SK-N-SH (cell line): ENCODE results near the gene RABEPK. TPM values are rescaled to one million over a fixed set of nuclear protein-coding genes. Genes with fewer than 3 reads are reported as not detected.

Experiments
- CTCF ChIA-PET: fragments of 300-600, 350-600 bp; formaldehyde crosslinking; extraction: SDS; loops from one replicate; lab custom pipeline; 2021; lab: Yijun Ruan, JAX
- POLR2A ChIA-PET: fragments of 350-600 bp; sonication (Branson Sonifier 250); formaldehyde crosslinking; extraction: SDS; loops from one replicate; lab custom pipeline; 2020; ENCODE audit warnings: antibody characterized with exemption, inconsistent platforms; lab: Yijun Ruan, JAX
- DNase-seq: peaks from one replicate; pipeline ENCODE4 v3.0.0; 2012
- H2AFZ ChIP-seq: fragments of 200-600 bp; sonication (generic); 2 replicates; pipeline ENCODE4 v1.8.1; 2016; ENCODE audit warnings: antibody characterized with exemption, mild to moderate bottlenecking, low read depth
- H3F3A ChIP-seq: fragments of 200-600 bp; sonication (generic); replicated peaks from 2 replicates; pipeline ENCODE3; 2016; ENCODE audit warnings: antibody characterized with exemption, mild to moderate bottlenecking; ENCODE audit not compliant: insufficient read depth
- H3K27ac ChIP-seq, 2 experiments: fragments of 200-500 bp in 1 of 2; fragments of 200-600 bp in 1 of 2; sonication (Bioruptor generic) in 1 of 2; sonication (generic), shearing (Covaris generic) in 1 of 2; 2 replicates each; pipeline versions ENCODE4 v1.5.1 to v1.6.1; 2014 to 2016; ENCODE audit warnings: low read depth in 2 of 2, inconsistent platforms in 1 of 2, low read length in 1 of 2, mild to moderate bottlenecking in 1 of 2, mixed read lengths in 1 of 2
- H3K27me3 ChIP-seq: fragments of 200-600 bp; sonication (generic), shearing (Covaris generic); 2 replicates; pipeline ENCODE4 v1.6.1; 2016; ENCODE audit warnings: mixed run types; ENCODE audit not compliant: insufficient read depth
- H3K36me3 ChIP-seq, 2 experiments: fragments of 200-500 bp in 1 of 2; fragments of 200-600 bp in 1 of 2; sonication (Bioruptor generic) in 1 of 2; sonication (generic) in 1 of 2; replicated peaks in 1 of 2; 2 replicates each; pipeline versions ENCODE3 to v1.5.1; 2014 to 2016; ENCODE audit warnings: low read length in 1 of 2, mild to moderate bottlenecking in 1 of 2; ENCODE audit not compliant: insufficient read depth in 2 of 2, control insufficient read depth in 1 of 2
- H3K4me1 ChIP-seq, 2 experiments: fragments of 200-500 bp in 1 of 2; fragments of 200-600 bp in 1 of 2; sonication (Bioruptor generic) in 1 of 2; sonication (generic), shearing (Covaris generic) in 1 of 2; 2 replicates each; pipeline versions ENCODE4 v1.5.1 to v1.6.1; 2014 to 2016; ENCODE audit warnings: low read depth in 1 of 2, low read length in 1 of 2, mixed run types in 1 of 2; ENCODE audit not compliant: insufficient read depth in 2 of 2, control insufficient read depth in 1 of 2
- H3K4me2 ChIP-seq: fragments of 200-600 bp; sonication (generic), shearing (Covaris generic); 2 replicates; pipeline ENCODE4 v1.6.1; 2017; ENCODE audit warnings: mixed run types
- H3K4me3 ChIP-seq, 2 experiments: fragments of 200-500 bp in 1 of 2; fragments of 200-600 bp in 1 of 2; sonication (Bioruptor generic) in 1 of 2; sonication (generic), shearing (Covaris generic) in 1 of 2; 2 replicates each; pipeline versions ENCODE4 v1.5.1 to v1.8.1; 2014 to 2016; ENCODE audit warnings: low read depth in 2 of 2, inconsistent platforms in 1 of 2, low read length in 1 of 2, mild to moderate bottlenecking in 1 of 2, mixed read lengths in 1 of 2, moderate library complexity in 1 of 2
- H3K79me2 ChIP-seq: fragments of 200-600 bp; sonication (generic); 2 replicates; pipeline ENCODE4 v1.8.1; 2017; ENCODE audit warnings: mild to moderate bottlenecking; ENCODE audit not compliant: insufficient read depth
- H3K9ac ChIP-seq: fragments of 200-600 bp; sonication (generic); 2 replicates; pipeline ENCODE4 v1.6.1; 2017; ENCODE audit warnings: mixed run types
- H3K9me2 ChIP-seq: fragments of 200-600 bp; sonication (generic); 2 replicates; pipeline ENCODE4 v1.6.1; 2017; ENCODE audit warnings: mixed run types
- H3K9me3 ChIP-seq: fragments of 200-600 bp; sonication (generic); 2 replicates; pipeline ENCODE4 v1.6.1; 2017; ENCODE audit warnings: mixed run types, mild to moderate bottlenecking, moderate library complexity
- H4K20me1 ChIP-seq: fragments of 200-600 bp; sonication (generic); 2 replicates; pipeline ENCODE4 v1.6.1; 2017; ENCODE audit warnings: mild to moderate bottlenecking, mixed run types; ENCODE audit not compliant: insufficient read depth
- CTCF ChIP-seq: fragments of 200-600 bp; sonication (generic); IDR thresholded peaks from 2 replicates; pipeline ENCODE4 v1.6.1; 2017; ENCODE audit warnings: antibody characterized with exemption, mild to moderate bottlenecking, moderate library complexity
- EZH2phosphoT487 ChIP-seq: fragments of 200-600 bp; sonication (generic); IDR thresholded peaks from 2 replicates; pipeline ENCODE4 v1.6.1; 2017; ENCODE audit warnings: low read depth, mixed run types, mild to moderate bottlenecking, antibody characterized with exemption, moderate library complexity, borderline replicate concordance
- GABPA ChIP-seq: IDR thresholded peaks from 2 replicates; pipeline ENCODE4 v1.4.0; 2012; ENCODE audit warnings: low read depth, mild to moderate bottlenecking
- JUND ChIP-seq: IDR thresholded peaks from 2 replicates; pipeline ENCODE4 v1.4.0; 2012
- MXI1 ChIP-seq: IDR thresholded peaks from 2 replicates; pipeline ENCODE4 v1.6.1; 2012; ENCODE audit warnings: mild to moderate bottlenecking, low read depth, low read length, improper control_type of control experiment
- POLR2AphosphoS5 ChIP-seq: IDR thresholded peaks from 2 replicates; pipeline ENCODE4 v1.6.1; 2012; ENCODE audit warnings: low read depth, low read length
- RAD21 ChIP-seq: IDR thresholded peaks from 2 replicates; pipeline ENCODE4 v1.6.1; 2012; ENCODE audit warnings: mild to moderate bottlenecking, low read length
- REST ChIP-seq: IDR thresholded peaks from 2 replicates; pipeline ENCODE4 v1.6.1; 2012; ENCODE audit warnings: mild to moderate bottlenecking, low read depth, low read length, moderate library complexity
- RXRA ChIP-seq: IDR thresholded peaks from 2 replicates; pipeline ENCODE4 v1.4.0; 2012; ENCODE audit warnings: low read depth, mild to moderate bottlenecking, borderline replicate concordance
- TAF1 ChIP-seq: IDR thresholded peaks from 2 replicates; pipeline ENCODE4 v1.6.1; 2012; ENCODE audit warnings: low read depth, mild to moderate bottlenecking, low read length, moderate library complexity, borderline replicate concordance
- TCF12 ChIP-seq: IDR thresholded peaks from 2 replicates; pipeline ENCODE4 v1.4.0; 2012
- WGBS: methylation state at CpG from one replicate; pipeline ENCODE4 v1.1.6; 2017; ENCODE audit warnings: low lambda C conversion rate; 5-methylcytosine and 5-hydroxymethylcytosine counted together
- polyA plus RNA-seq, 3 experiments: library from polyadenylated mRNA; depleted of rRNA; stranded (reverse); fragments of >200 nt; gene quantifications; 2 replicates each; pipeline ENCODE4 v1.2.3, GENCODE V29; 2012
- TF ChIP-seq, protein P1 (sequence below): IDR thresholded peaks from 2 replicates; pipeline ENCODE4 v1.4.0; 2012; ENCODE audit warnings: low read depth, borderline replicate concordance
- TF ChIP-seq, protein P2 (sequence below): fragments of 150-350 bp; IDR thresholded peaks from 2 replicates; pipeline ENCODE4 v1.6.1; 2017; ENCODE audit warnings: antibody characterized with exemption, low read length, low read depth, borderline replicate concordance
- TF ChIP-seq, protein P3 (sequence below): IDR thresholded peaks from 2 replicates; pipeline ENCODE4 v1.4.0; 2012; ENCODE audit warnings: low read depth, borderline replicate concordance

The RABEPK gene
- polyA plus RNA-seq, 1 of the 3 experiments (the other 2 are of a cell fraction), result 55.1 TPM

- TF ChIP-seq, protein P1, sequence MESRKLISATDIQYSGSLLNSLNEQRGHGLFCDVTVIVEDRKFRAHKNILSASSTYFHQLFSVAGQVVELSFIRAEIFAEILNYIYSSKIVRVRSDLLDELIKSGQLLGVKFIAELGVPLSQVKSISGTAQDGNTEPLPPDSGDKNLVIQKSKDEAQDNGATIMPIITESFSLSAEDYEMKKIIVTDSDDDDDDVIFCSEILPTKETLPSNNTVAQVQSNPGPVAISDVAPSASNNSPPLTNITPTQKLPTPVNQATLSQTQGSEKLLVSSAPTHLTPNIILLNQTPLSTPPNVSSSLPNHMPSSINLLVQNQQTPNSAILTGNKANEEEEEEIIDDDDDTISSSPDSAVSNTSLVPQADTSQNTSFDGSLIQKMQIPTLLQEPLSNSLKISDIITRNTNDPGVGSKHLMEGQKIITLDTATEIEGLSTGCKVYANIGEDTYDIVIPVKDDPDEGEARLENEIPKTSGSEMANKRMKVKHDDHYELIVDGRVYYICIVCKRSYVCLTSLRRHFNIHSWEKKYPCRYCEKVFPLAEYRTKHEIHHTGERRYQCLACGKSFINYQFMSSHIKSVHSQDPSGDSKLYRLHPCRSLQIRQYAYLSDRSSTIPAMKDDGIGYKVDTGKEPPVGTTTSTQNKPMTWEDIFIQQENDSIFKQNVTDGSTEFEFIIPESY, result no peak
- TF ChIP-seq EZH2phosphoT487, result no peak
- TF ChIP-seq, protein P2, sequence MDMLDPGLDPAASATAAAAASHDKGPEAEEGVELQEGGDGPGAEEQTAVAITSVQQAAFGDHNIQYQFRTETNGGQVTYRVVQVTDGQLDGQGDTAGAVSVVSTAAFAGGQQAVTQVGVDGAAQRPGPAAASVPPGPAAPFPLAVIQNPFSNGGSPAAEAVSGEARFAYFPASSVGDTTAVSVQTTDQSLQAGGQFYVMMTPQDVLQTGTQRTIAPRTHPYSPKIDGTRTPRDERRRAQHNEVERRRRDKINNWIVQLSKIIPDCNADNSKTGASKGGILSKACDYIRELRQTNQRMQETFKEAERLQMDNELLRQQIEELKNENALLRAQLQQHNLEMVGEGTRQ, result no peak
- peak; percentile 73; the same call in 1 of the 2 replicates for TF ChIP-seq TAF1
- peak; percentile 81; the same call in 1 of the 2 replicates for TF ChIP-seq MXI1
- no peak for TF ChIP-seq TCF12
- TF ChIP-seq, protein P3, sequence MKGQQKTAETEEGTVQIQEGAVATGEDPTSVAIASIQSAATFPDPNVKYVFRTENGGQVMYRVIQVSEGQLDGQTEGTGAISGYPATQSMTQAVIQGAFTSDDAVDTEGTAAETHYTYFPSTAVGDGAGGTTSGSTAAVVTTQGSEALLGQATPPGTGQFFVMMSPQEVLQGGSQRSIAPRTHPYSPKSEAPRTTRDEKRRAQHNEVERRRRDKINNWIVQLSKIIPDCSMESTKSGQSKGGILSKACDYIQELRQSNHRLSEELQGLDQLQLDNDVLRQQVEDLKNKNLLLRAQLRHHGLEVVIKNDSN, result no peak; the same call in 1 of the 2 replicates
- no peak for TF ChIP-seq JUND
- no peak for TF ChIP-seq RAD21
- peak; percentile 72 for TF ChIP-seq GABPA
Observed at GRCh38 chr9:125261501-125262293, 61.4 kb downstream of the RABEPK start, which contains the start of gene GAPVD1 (continued).

- POLR2A ChIA-PET, result interaction anchor here (2.8 kb wide), 1 partner anchor 22 kb away, joined by 35 read pairs; the partner anchor contains the start of gene HSPA5
- Histone ChIP-seq H4K20me1 (peaks cover 4% of the 10 kb centered on the region; the same call in 1 of the 2 replicates), H3K4me2 (peak overlapping the region; percentile 79), H3K9ac (peak overlapping the region; percentile 89), H3K79me2 (peaks cover 57% of the 10 kb centered on the region), H3K27me3 (no peaks in the 10 kb centered on the region), H3K4me3 (peak overlapping the region; percentile 82 to 99), H3K36me3 (no peaks in the 10 kb centered on the region), H2AFZ (peak overlapping the region; percentile 98), H3K27ac (peak overlapping the region; percentile 39 to 55; a peak in 2 of 4 replicates), H3K9me2 (no peaks in the 10 kb centered on the region), H3K4me1 (no peaks in the 10 kb centered on the region; a peak in 2 of 4 replicates), H3F3A (no peaks in the 10 kb centered on the region), H3K9me3 (no peaks in the 10 kb centered on the region)
- CTCF ChIA-PET, result interaction anchor here (0.5 to 1.0 kb wide), 3 partner anchors 10 to 486 kb away, joined by 3 read pairs; no protein-coding TSS in a partner anchor
- no peak for DNase-seq
- 30% methylated on average over 11 of the region's 11 CpGs for WGBS
- TF ChIP-seq TCF12 (no peak), REST (no peak), CTCF (no peak), POLR2AphosphoS5 (no peak), RXRA (no peak)
- TF ChIP-seq, protein P1, result no peak
Observed at GRCh38 chr9:125262294-125262991, 62.1 kb downstream of the RABEPK start.
